Hematopoietic multipotent progenitor cell treated with erythropoietin and hydrocortisone succinate and interleukin-3 and kit ligand, for 15 days (in vitro differentiated cells): ENCODE data around the gene GPR17.

ENCODE experiments used
- DNase-seq: peaks from one replicate; pipeline ENCODE4 v3.0.0-alpha.2; 2015; ENCODE audit warnings: low spot score

The GPR17 gene

DNA sequence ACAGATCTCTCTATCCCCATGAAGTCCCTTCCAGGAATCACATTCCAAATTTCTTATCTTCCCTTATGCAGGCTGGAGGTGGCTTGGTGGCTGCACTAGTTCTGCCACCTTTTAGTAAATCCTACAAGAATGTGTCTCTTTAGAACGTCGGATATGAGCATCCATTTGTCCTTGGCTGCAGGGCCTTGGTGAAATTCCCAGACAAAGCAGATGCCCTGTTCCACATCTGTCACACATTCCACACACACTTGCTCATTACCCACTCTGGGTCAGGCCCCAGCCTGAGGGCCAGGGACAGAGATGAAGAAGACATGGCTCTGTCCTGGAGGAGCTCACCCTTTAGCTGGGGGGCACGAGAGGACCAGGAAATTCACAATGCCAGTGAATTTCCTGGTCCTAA is 31.2 kb upstream of the GPR17 start:
- DNase-seq = no peak

DNA sequence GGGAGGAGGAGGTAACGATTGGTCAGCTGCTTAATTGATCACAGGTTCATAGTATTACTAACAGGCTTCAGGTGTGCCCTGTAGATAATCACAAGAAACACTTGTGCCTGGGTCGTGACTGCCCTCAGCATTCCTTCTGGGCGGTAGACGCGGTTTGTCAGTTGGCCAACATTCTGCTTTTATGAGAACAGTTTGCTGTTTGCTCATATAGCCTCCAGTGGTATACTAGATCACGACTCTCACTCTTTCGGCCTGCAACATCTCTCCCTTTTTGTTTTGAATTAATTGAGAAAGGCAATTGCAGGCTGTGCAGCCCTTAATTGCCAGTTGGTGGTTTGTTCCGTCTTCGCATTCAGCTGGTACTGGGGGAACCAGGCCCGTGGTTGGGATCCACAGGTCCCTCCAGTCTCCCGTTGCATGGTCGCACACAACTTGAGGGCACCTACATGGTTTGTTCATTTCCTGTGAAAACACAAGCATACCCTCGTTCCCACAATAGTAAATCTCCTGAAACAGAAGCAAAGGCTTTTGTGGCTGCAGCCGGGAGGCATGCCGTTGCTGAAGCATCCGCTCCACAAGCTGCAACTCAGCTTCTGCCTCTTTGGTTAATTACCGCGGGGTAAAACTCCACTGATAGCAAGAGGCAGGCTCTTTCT is 30.3 kb upstream of the GPR17 start:
- DNase-seq = no peak

DNA sequence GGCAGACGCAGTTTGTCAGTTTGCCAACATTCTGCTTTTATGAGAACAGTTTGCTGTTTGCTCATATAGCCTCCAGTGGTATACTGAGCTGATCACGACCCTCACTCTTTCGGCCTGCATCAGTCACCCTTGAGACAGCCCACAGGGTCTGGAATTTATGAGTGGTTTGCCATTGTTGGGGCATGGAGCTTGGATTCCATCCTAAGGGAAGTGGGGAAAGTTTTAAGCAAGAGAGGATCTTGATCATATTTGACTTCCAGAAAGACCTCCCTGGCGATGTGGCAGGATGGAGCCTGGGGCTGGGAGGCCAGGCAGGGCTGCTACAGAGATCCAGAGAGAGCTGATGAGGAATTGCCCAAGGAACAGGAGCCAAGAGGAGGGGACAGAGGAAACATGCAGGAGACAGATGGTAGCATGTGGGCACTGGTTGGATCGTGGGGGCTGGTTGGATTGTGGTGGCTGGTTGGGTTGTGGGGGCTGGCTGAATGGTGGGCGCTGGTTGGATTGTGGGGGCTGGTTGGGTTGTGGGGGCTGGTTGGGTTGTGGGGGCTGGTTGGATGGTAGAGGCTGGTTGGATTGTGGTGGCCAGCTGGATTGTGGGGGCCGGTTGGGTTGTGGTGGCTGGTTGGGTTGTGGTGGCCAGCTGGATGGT is 27.3 kb upstream of the GPR17 start:
- no peak for DNase-seq

DNA sequence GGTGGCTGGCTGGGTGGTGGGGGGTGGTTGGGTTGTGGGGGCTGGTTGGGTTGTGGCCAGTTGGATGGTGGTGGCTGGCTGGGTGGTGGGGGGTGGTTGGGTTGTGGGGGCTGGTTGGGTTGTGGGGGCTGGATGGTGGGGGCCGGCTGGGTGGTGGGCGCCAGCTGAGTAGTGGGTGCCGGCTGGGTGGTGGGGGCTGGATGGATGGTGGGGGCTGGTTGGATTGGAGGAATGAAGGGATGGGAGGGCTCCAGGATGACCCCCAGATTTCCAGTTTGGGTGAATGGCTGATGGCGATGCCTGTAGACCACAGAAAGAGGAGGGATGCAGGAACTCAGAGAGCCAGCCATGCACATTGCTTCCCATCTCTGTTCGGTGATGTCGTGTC is 26.8 kb upstream of the GPR17 start:
- DNase-seq = no peak

DNA sequence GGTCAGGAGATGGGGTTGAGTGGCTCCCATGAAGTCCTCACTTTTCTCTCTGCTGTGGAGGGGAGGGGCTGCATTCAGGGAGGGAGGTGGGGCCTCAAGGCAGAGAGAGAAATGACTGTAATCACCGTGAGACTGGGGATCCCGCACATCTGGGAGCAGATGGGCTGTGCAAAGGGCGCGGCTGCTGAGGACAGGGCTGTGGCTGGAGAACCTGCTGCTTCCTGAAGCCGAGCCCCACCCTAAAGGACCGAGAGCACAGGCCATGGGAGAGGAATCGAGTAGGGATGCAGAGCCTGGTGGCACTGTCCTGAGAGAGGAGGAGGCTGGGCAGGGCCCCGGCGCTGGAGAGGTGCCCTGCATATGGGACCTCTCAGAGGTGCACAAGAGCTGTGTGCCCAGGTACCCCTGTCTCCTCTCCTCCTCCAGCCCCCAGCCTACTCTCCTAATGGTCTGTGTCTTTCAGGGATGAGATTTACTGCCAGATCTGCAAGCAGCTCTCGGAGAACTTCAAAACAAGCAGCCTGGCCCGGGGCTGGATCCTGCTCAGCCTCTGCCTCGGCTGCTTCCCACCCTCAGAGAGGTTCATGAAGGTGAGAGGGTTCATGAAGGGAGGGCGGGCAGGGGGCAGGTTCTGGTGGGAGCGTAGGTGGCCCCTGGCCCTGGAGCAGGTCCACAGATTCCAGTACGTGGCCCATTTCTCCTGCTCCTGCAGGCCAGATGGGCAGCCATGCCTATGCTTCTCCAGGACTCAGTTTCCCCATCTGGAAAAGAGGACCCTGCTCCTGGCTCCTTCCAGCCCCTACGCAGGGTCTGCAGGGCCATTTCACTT is 25.9 kb upstream of the GPR17 start:
- no peak for DNase-seq

DNA sequence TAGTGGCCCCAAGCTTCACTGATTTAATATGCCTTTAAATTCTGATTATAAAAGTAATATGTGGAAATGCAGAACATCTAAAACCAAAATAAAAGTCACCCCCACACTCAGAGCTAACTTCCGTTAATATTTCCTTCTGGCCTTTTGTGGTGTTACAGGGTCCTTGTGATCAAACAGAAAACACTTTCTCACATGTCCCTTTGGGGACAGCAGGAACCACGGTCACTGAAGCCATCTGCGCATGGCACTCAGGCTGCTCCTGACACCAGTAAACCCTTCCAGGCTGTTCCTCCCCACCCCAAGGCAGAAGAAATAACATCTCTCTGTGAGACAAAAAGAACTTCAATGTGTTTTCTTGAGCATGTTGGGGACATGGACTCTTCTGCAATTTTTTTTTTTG is 25.1 kb upstream of the GPR17 start:
- DNase-seq = no peak

DNA sequence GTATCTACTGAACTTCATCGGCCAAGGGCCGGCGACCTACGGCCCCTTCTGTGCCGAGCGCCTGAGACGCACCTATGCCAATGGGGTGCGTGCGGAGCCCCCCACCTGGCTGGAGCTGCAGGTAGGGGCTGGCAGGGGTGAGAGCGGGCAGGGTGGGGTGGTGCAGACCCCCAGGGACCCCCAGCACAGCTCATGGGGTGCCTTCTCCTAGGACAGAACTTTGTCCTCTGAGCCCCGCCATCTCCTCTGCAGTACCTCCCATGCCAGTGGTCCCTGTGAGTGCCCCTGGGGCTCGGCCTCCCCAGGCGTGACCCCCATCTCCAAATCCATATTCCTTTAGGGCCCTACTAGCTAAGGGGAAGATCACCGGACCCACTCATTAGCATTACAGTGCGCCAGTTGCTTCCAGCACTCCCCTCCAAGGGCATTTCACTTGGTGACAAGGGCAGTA is 23.9 kb upstream of the GPR17 start:
- no peak for DNase-seq

DNA sequence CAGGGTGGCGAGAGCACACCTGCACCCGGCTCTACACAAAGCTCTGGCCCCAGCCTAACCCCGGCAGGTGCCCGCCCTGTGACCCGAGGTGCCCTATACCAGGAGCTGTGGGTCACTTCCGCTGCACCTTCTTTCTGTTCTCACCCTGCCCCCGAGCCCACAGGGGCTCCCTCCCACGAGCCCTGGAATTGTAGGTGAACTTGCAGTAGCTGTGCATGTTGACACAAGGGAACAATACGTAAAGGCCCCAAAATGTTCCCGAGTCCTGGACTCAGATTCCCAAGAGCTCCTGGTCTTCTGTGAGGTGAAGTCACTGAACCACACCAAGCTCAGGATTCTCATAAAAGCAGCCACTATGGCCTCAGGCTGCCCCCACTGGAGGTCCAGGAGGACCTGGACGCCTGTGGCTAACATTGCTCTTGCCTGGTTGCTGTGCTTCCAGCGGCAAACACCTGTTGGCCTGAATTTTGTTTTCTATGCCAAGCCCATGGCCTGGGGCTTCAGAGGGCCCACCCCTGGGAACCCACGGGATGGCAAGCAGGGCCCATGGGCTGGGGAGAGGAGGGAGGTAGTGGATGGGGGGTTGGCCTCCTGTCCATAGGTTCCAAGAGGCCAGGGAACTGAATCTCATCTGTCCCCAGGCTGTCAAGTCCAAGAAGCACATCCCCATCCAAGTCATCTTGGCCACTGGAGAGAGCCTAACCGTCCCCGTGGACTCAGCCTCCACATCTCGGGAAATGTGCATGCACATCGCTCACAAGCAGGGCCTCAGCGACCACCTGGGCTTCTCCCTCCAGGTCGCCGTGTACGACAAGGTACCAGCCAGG is 23.2 kb upstream of the GPR17 start:
- DNase-seq = no peak

DNA sequence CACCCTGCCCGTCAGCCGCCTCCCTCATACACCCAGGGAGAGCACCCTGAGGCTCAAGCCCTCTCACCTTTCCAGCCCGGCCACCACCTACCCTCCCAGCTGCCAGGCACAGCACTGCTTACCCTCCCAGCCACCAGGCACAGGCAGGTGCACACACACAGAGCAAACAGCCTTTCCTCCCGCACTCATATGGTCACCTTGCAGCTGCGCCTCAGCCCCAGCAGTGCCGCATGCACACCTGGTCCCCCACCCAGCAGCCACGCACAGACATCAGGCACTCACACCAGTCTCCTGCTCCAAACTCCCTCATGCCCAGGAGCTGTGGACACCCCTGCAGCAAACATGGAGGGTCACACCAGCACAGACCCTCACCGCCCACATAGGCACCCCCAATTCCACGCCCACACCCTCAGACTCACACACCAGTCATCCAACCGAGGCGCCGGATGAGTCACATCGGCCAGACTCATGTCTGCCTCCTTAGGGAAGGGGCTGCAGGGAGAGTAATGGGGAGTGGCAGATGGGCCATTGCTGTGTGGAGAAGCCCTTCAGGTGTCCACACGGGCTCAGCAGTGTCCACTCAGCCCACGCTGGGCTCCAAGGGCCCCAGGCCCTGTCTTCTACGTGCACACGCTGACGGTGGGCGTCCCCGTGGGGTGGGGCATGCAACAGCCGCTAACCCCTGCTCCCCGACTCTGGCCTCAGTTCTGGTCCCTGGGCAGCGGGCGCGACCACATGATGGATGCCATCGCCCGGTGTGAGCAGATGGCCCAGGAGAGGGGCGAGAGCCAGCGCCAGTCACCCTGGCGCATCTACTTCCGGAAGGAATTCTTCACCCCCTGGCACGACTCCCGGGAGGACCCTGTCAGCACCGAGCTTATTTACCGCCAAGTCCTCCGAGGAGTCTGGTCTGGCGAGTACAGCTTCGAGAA is 22.3 kb upstream of the GPR17 start:
- no peak for DNase-seq

DNA sequence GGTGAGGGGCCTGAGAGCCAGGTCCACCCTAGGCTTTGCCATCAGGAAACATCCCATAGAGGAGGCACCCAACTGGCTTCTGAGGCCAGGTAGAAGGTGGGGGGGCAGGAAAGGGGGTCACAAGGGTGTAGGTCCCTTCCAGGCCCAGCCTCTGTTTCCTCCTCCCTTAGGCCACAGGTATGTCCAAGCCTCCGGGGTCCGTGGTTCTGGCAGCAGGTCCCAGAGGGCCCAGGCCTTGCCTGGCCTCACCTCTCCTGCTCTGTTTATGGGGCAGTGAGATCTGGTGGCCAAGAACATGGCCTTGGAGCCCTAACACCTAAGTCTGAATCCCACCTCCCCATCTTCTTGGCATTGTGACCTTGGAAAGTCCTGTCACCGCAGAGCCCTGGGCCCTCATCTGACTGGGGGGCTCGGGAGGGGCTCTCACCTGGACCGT is 21.6 kb upstream of the GPR17 start:
- no peak for DNase-seq

DNA sequence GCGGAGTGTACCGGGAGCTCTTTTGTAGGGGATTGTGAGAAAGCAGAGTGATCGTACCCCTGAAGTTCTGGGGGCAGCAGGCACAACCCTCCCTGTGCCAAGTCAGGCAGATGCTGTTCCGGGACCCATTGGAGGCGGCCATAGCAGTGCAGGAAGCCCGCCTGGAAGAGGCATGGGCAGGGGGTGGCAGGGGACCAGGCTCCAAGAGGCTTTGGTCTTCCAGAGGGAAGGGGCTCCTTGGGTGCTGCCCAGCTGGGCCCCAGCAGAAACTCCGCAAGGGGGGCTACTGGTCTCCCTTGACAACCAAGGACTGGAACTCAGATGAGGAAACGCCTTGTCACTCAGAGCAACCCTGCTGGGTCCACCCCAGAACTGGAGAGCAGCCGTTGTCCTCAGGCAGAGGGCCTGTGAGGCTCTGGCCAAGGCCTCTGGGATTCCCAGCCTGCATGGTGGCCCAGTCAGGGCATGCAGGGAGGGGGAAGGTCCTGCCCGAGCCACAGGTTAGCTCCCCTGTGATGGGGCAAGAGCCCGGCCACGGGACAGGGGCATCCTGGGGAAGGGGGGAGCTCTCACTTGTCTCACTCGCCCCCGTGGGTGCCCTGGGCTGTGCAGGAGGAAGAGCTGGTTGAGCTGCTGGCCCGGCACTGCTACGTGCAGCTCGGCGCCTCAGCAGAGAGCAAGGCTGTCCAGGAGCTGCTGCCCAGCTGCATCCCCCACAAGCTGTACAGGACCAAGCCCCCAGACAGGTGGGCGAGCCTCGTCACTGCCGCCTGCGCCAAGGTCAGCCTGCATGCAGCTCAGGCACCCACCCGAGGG is 21.0 kb upstream of the GPR17 start:
- no peak for DNase-seq

DNA sequence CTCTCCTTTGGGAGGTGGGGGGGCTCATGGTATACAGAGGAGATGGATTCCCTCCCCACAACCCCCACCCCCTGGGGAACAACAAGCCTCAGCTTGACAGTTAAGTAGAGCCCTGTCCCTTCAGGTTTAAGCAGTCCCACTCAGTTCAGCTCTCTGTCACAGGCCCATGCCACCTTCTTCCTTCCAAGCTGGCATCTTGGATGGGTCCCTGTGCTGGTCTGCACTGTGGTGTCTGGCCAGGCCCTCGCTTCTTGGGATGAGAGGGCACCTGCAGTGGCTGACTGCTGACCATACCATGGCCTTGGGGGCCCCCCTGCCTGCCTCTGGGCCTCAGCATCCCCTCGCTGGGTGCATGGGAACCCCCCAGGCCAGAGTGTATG is 20.4 kb upstream of the GPR17 start:
- no peak for DNase-seq

DNA sequence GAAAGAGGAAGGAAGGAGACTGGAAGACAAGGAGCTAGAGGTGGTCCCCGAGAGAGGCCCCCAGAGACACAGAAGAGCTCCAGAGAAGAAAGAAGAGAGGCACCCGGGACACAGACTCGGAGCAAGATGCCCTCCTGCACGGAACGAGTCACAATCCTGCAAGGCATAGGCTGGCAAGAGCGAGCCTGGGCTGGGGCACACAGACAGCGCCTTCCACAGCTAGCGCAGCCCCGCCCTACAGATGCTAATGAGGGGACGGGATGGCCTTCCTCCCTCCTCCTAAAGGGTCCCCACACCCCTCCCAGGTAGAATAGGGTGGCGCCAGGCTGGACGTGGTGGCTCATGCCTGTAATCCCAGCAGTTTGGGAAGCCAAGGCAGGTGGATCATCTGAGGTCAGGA is 19.8 kb upstream of the GPR17 start:
- DNase-seq = no peak

DNA sequence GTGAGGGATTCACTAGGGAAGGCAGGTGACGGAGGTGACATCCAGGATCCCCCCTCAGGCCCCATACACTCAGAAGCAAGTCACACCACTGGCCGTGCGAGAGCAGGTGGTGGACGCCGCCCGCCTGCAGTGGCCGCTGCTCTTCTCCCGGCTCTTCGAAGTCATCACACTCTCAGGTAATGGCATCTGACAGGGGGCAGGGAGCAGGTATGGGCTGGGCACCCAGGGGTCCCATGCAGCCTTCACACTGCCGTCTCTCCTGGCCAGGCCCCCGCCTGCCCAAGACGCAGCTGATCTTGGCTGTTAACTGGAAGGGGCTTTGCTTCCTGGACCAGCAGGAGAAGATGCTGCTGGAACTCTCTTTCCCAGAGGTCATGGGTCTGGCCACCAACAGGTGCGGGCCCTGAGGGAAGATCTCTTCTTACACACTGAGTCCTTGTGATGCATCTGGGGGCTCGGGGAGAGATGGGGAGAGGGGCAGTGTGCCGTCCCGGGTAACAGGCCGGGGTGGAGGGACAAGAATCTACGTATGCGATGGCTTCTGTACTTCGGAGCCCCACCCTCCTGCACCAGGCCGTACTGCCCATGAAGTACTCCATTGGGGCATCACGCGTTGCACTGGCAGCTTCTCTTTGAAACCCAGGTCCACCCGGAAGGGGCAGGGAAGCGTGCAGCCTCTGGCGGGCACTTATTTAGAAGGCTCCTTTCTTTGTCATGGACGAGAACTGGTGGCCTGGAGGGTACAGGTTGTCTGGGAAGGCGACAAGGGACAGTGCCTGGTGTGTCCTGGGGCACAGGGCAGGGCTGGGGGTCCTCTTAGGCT is 18.8 kb upstream of the GPR17 start:
- no peak for DNase-seq

DNA sequence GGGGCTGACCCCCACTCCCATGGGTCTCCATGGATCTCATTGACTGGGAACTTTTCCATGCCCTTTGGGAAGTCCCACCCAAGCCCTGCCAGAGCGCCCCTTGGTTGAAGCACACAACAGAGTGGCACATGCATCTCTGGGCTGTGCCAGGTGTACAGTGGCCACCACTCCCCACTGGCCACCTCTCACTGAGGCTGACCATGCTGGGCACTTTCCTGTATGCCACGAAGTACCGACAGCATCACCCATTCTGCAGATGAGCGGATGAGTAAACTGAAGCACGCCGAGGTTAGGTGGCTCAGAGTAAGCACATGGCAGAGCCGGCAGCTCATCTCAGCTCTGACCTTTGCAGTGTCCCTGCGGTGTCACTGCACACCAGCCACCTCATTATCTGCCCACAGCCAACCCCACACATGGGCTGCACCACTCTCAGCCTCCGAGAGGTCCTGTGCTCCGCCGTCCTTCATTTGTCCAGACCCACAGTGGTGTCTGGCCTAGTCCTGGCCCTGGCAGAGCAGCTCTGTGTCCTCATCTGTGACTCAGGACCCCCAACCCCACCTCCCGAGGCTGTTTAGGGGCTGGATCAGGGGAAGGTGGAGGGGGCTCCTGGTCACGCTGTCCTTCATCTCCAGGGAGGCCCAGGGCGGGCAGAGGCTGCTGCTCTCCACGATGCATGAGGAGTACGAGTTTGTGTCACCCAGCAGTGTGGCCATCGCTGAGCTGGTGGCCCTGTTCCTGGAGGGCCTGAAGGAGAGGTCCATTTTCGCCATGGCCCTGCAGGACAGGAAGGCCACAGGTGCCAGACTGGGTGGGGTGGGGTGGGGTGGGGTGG is 18.0 kb upstream of the GPR17 start:
- DNase-seq = no peak

DNA sequence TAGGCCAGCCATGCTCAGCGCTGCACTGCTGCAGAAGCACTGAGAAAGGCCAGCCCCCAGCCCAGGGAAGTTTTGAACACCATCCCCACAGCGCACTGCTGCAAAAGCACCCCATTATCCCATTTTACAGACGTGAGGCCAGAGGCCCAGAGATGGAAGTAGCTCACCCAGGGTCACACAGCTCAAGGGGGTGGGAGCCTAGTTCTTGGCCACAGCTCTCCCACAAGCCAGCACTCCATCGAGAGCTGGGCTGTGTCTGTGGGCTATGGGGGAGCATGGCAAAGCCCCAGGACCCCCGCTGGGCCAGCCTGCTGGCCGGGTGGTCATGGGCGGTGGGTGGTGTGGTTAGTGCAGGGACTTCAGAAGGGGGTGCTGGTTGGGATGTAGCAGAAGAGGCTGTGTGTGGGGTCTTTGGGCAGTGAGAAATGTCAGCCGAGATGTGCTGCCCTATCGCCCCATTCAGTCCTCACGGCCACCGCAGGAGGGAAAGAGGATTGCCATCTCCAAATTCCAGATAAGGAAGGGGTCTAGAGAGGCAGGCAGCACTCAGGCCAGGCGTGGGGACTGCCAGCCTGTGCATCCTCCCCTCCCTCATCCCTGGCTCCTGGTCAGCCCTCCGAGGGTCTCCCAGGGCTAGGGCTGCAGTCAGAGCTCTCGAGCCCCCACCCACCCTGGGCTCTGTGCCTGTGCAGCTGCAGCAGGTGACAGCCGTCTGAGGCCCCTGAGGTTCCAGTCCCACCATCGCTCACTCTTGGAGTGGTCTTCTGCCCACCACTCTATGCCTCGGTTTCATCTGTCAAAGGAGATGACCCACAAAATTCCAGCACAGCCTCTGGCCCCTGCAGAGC is 17.0 kb upstream of the GPR17 start:
- no peak for DNase-seq

DNA sequence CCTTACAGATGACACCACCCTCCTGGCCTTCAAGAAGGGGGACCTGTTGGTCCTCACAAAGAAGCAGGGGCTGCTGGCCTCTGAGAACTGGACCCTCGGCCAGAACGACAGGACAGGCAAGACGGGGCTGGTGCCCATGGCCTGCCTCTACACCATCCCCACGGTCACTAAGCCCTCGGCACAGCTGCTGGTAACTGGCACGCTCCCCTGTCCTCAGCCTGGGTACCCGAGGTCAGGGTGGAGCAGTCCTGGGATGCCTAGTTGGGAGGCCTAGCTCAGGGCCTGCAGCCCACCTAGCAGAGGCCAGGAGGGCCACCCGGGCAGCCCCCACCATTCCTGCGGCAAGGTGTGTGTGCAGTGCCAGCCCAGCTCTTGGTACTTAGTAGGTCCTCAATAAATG is 16.3 kb upstream of the GPR17 start:
- DNase-seq = no peak
